Measurements from ENCODE around the gene BRSK2.

BRSK2 gene

DNA sequence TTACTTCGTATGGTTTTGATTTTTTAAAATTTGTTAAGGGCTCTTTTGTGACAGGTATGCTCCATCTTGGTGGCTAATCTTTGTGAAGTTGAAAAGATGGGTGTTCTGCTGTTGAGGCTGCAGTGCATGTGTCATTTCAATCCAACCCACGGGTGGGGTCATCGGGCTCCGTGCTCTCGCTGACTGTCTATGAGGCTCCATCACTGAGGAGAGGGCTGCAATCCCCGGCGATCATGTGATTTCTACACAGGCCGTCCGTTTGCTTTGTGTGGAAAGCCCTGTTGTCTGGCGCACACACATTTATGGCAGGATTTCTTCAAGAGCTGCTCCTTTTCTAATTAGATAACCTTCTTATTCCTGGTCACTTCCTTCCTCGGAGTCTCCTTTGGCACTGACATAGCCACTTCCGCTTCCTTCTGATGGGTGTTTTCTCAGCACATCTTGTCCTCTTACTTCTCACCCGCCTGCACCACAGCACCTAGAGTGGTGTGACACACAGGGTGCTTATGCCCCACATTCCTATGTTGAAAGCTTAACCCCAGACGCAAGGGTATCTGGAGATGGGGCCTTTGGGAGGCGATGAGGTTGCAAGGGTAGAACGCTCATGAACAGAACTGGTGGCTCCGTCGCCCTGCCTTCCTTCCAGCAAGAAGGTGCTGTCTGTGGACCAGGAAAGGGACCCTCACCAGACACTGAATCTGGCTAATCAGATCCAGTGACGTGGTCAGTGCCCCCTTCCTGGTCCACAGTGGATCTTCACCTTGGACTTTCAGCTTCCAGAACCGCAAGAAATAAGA lies 87.4 kb downstream of the BRSK2 start:
- H3K27me3 ChIP-seq (ENCODE audit: control insufficient read depth, insufficient read depth, low read length), result no peaks in the 10 kb centered on the region
- H3K27ac ChIP-seq (ENCODE audit: low read length), result no peak overlapping the region
- DNase-seq (ENCODE audit: low read depth, low spot score), result no peak
- H3K4me3 ChIP-seq (ENCODE audit: low read length), result no peak overlapping the region
- WGBS (ENCODE audit: insufficient coverage, insufficient read length), result no CpG with 5 or more reads among the region's 20 CpGs
- no peaks in the 10 kb centered on the region for H3K9me3 ChIP-seq (ENCODE audit: control insufficient read depth, insufficient read depth, low read length)
- no peaks in the 10 kb centered on the region for H3K36me3 ChIP-seq (ENCODE audit: control insufficient read depth, insufficient read depth, low read length)
- no peaks in the 10 kb centered on the region for H3K4me1 ChIP-seq (ENCODE audit: control insufficient read depth, insufficient read depth, low read length)

DNA sequence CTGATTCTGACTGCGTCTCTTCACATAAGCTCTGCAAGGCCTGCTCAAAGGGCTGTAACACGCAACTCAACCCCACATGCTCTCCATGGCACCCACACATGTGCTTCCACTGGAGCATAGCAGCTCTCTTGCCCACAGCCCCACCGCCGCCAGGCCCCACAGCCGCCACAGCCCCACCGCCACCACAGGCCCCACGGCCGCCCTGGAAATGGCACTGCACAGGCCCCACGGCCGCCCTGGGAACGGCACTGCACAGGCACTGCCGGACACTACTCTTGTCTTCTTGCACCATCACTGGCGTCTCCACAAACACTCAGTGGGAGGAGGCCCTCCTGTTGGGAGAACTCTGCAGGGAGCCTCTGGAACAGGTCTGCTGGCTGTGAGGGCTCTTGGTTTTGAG lies 88.3 kb downstream of the BRSK2 start:
- no peaks in the 10 kb centered on the region for H3K9me3 ChIP-seq (ENCODE audit: control insufficient read depth, insufficient read depth, low read length)
- H3K36me3 ChIP-seq (ENCODE audit: control insufficient read depth, insufficient read depth, low read length), result no peaks in the 10 kb centered on the region
- no CpG with 5 or more reads among the region's 13 CpGs for WGBS (ENCODE audit: insufficient coverage, insufficient read length)

DNA sequence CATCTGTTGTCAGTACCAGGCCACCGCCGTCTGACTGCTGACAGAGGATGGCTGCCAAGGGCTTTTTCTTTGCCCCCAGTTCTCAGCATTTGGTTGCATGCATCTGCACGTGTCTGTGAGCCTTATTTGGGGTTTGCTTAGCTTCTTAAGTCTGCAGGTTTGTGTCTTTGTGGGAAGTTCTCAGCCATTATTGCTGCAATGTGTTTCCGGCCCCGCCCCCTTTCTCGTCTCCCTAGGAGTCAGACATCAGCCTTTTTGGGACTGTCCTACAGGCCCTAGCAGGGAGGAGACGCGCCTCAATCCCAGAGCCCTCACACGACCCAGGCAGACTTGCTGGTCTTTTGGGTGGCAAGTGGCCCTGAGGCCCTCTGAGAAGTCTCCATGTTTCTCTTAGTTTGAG lies 88.8 kb downstream of the BRSK2 start:
- H3K4me3 ChIP-seq (ENCODE audit: low read length), result no peak overlapping the region
- no peak for DNase-seq (ENCODE audit: low read depth, low spot score)
- no peaks in the 10 kb centered on the region for H3K9me3 ChIP-seq (ENCODE audit: control insufficient read depth, insufficient read depth, low read length)
- no peak overlapping the region for H3K27ac ChIP-seq (ENCODE audit: low read length)
- no peaks in the 10 kb centered on the region for H3K27me3 ChIP-seq (ENCODE audit: control insufficient read depth, insufficient read depth, low read length)
- no CpG with 5 or more reads among the region's 9 CpGs for WGBS (ENCODE audit: insufficient coverage, insufficient read length)
- no peaks in the 10 kb centered on the region for H3K36me3 ChIP-seq (ENCODE audit: control insufficient read depth, insufficient read depth, low read length)
- H3K4me1 ChIP-seq (ENCODE audit: control insufficient read depth, insufficient read depth, low read length), result no peaks in the 10 kb centered on the region

More for the DNA sequence above, 88.3 kb downstream of the BRSK2 start:
- no peak overlapping the region for H3K4me3 ChIP-seq (ENCODE audit: low read length)
- H3K27ac ChIP-seq (ENCODE audit: low read length), result no peak overlapping the region
- DNase-seq (ENCODE audit: low read depth, low spot score), result no peak
- no peaks in the 10 kb centered on the region for H3K4me1 ChIP-seq (ENCODE audit: control insufficient read depth, insufficient read depth, low read length)
- H3K27me3 ChIP-seq (ENCODE audit: control insufficient read depth, insufficient read depth, low read length), result no peaks in the 10 kb centered on the region

DNA sequence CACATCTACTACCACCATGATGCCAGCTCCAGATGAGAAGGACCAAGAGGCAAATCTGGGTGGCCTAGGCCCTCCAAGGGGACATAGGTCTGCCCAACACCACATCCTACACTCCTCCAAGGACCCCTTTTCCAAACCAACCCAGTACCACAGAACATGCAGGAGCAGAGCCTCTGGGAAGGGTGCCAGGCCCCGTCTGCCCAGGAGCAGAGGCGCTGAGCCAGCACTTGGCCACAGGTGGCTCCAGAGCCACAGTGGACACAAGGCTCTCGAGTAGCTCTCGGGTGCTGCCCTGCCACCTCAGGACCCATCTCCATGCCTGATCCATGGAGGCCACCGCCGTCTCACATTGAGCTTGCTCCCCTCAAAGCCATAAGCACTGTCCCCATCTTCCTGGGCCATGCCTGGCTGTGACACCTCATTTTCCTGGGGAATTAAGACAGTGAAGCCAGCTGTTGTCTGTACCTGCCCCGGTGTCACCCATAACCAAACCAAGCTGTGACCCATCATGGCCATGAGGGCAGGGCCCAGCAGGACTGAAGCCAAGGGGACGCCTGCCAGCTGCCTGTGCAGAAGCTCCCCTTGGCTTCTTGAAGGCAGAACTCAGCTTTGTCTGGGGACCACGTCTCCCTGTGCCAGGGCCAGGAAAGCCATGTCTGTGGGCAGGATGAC lies 89.4 kb downstream of the BRSK2 start:
- H3K9me3 ChIP-seq (ENCODE audit: control insufficient read depth, insufficient read depth, low read length), result no peaks in the 10 kb centered on the region
- no peak overlapping the region for H3K4me3 ChIP-seq (ENCODE audit: low read length)
- WGBS (ENCODE audit: insufficient coverage, insufficient read length), result no CpG with 5 or more reads among the region's 9 CpGs
- H3K4me1 ChIP-seq (ENCODE audit: control insufficient read depth, insufficient read depth, low read length), result no peaks in the 10 kb centered on the region
- no peaks in the 10 kb centered on the region for H3K36me3 ChIP-seq (ENCODE audit: control insufficient read depth, insufficient read depth, low read length)
- DNase-seq (ENCODE audit: low read depth, low spot score), result no peak
- H3K27ac ChIP-seq (ENCODE audit: low read length), result no peak overlapping the region
- H3K27me3 ChIP-seq (ENCODE audit: control insufficient read depth, insufficient read depth, low read length), result no peaks in the 10 kb centered on the region

DNA sequence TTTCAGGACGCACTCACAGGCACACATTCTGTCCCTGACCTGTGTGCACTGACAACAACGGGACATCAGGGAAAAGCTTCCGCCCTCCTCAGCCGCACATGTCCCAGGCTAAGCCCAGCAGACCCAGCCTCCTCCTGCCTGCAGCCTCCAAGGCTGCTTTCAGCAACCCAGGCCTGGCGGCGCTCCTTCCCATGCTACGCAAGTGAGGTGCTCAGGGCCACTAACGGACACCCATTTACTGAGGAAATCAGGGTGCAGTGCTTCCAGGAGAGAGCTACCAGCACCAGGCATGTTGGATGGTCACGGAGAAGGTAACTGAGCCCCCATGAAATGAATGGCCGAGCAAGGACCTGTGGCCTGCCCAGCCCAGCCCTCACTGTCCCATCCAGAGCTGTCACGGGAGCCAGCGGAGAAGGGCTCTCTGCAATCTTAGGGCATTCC lies 90.0 kb downstream of the BRSK2 start:
- DNase-seq (ENCODE audit: low read depth, low spot score), result no peak
- Histone ChIP-seq H3K9me3 (ENCODE audit: control insufficient read depth, insufficient read depth, low read length) (no peaks in the 10 kb centered on the region), H3K36me3 (ENCODE audit: control insufficient read depth, insufficient read depth, low read length) (no peaks in the 10 kb centered on the region), H3K27ac (ENCODE audit: low read length) (no peak overlapping the region), H3K4me3 (ENCODE audit: low read length) (no peak overlapping the region), H3K4me1 (ENCODE audit: control insufficient read depth, insufficient read depth, low read length) (no peaks in the 10 kb centered on the region), H3K27me3 (ENCODE audit: control insufficient read depth, insufficient read depth, low read length) (no peaks in the 10 kb centered on the region)
- WGBS (ENCODE audit: insufficient coverage, insufficient read length), result no CpG with 5 or more reads among the region's 12 CpGs

DNA sequence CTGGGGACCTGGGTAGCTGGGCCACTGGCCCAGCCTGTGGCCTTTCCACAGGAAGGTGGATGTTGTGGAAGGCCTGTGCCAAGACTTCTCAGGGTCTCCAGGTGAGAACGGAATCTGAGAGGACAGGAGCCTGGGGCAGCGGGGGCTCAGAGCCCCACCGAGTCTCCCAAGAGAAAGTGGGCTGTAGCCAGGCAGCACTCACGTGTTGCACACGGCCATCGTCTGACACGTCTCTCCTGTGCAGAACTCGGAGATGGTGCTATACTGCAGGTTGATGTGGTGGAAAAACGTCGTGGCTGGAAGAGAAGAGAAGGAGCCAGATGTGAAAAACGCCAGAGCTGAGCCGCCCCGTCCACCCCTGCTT lies 90.4 kb downstream of the BRSK2 start:
- DNase-seq (ENCODE audit: low read depth, low spot score), result no peak
- no CpG with 5 or more reads among the region's 13 CpGs for WGBS (ENCODE audit: insufficient coverage, insufficient read length)
- Histone ChIP-seq H3K4me3 (ENCODE audit: low read length) (no peak overlapping the region), H3K27ac (ENCODE audit: low read length) (no peak overlapping the region), H3K9me3 (ENCODE audit: control insufficient read depth, insufficient read depth, low read length) (no peaks in the 10 kb centered on the region), H3K27me3 (ENCODE audit: control insufficient read depth, insufficient read depth, low read length) (no peaks in the 10 kb centered on the region), H3K4me1 (ENCODE audit: control insufficient read depth, insufficient read depth, low read length) (no peaks in the 10 kb centered on the region), H3K36me3 (ENCODE audit: control insufficient read depth, insufficient read depth, low read length) (no peaks in the 10 kb centered on the region)

DNA sequence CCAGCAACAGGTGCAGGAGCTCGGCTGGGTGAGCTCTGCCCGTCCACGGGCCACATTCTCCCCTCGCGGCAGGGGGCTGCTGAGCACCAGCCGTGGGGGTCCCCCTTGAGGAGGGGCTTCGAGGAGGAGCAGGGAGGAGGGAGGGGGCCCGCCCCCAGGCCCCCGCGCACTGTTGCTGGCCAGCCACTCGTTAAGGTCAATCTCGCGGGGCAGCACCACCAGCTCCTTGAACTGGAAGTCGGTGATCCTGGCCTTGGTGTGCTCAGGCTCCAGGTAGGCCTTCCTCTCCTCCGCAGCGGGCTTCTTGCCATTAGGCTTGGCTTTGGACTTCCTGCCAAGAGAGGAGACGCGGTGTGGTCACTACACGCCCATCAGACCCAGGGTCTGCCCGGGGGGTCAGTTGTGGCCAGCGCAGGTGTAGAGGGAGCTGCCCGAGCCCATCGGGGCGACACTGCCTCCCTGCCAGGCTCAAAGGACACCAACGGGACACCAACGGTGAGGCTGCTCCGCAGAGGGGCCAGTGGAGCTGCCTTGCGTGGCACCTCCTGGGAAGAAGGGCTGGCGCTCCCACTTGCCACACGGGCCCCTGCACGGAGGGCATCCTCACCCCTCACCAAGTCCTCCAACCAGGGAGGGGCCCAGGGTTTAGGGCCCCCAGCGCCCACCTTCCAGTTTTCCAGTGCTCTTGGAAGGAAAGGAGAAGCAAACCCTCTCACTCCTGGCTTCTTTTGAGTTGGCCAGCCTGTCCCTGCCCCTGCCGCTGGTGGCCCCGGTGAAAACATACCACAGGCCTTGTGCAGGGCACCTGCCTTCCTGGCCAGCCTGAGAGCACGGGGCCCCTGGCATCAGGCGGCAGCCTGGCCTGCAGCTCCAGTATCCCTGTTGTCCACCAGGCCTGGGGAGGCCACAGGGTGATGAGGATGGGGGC lies 91.1 kb downstream of the BRSK2 start:
- no peak for DNase-seq (ENCODE audit: low read depth, low spot score)
- Histone ChIP-seq H3K9me3 (ENCODE audit: control insufficient read depth, insufficient read depth, low read length) (no peaks in the 10 kb centered on the region), H3K4me1 (ENCODE audit: control insufficient read depth, insufficient read depth, low read length) (no peaks in the 10 kb centered on the region), H3K4me3 (ENCODE audit: low read length) (no peak overlapping the region), H3K36me3 (ENCODE audit: control insufficient read depth, insufficient read depth, low read length) (no peaks in the 10 kb centered on the region), H3K27me3 (ENCODE audit: control insufficient read depth, insufficient read depth, low read length) (no peaks in the 10 kb centered on the region), H3K27ac (ENCODE audit: low read length) (no peak overlapping the region)
- no CpG with 5 or more reads among the region's 36 CpGs for WGBS (ENCODE audit: insufficient coverage, insufficient read length)

DNA sequence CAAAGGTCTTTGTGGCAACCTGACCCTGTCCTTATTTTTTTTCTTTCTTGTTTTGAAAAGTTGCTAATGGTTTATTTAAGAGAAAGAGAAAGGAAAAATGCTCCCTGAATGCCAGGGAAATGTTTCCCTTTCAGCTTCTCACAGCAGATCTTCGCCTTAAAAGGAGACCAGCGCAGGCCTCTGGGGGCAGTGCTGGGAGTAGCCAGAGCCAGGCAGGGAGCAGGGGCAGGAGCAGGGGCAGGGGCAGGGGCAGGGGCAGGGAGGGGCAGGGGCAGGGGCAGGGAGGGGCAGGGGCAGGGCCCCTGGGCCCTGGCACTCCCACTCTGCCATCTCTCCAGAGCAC lies 91.7 kb downstream of the BRSK2 start:
- DNase-seq (ENCODE audit: low read depth, low spot score), result no peak
- no peak overlapping the region for H3K4me3 ChIP-seq (ENCODE audit: low read length)
- no peaks in the 10 kb centered on the region for H3K9me3 ChIP-seq (ENCODE audit: control insufficient read depth, insufficient read depth, low read length)
- H3K4me1 ChIP-seq (ENCODE audit: control insufficient read depth, insufficient read depth, low read length), result peaks cover 3% of the 10 kb centered on the region; the same call in 1 of the 2 replicates
- WGBS (ENCODE audit: insufficient coverage, insufficient read length), result no CpG with 5 or more reads among the region's 2 CpGs
- no peaks in the 10 kb centered on the region; the same call in 1 of the 2 replicates for H3K36me3 ChIP-seq (ENCODE audit: control insufficient read depth, insufficient read depth, low read length)
- no peaks in the 10 kb centered on the region for H3K27me3 ChIP-seq (ENCODE audit: control insufficient read depth, insufficient read depth, low read length)
- H3K27ac ChIP-seq (ENCODE audit: low read length), result no peak overlapping the region

DNA sequence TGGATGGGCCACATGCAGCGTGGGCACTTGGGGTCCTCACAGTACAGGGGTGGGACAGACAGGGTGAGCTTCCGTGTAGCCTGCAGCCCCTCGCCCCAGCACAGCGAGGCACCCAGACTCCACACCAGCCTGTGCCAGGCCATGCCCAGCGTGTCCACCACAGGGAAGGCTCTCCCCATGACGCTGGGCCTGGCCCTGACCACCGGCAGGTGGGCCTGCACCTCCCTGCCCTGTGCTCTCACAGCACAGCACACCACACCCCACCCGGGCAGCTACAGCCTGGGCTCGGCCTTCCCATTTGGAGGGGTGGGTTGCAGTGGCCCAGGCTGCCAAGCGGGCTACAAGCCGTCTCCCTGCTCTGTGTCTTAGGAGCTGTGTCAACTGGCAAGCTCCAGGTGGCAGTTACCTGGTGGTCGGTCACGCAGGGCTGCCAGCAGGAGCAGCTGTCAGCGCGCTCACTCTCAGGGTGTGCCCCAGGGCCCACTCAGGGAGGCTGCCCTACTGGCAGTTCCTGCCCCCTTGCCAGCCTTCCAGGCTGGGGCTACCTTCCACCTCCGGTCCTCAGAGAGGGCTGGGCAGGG lies 92.2 kb downstream of the BRSK2 start:
- Histone ChIP-seq H3K27me3 (ENCODE audit: control insufficient read depth, insufficient read depth, low read length) (no peaks in the 10 kb centered on the region), H3K36me3 (ENCODE audit: control insufficient read depth, insufficient read depth, low read length) (no peaks in the 10 kb centered on the region; the same call in 1 of the 2 replicates), H3K4me1 (ENCODE audit: control insufficient read depth, insufficient read depth, low read length) (peaks cover 3% of the 10 kb centered on the region; the same call in 1 of the 2 replicates), H3K4me3 (ENCODE audit: low read length) (no peak overlapping the region), H3K27ac (ENCODE audit: low read length) (no peak overlapping the region), H3K9me3 (ENCODE audit: control insufficient read depth, insufficient read depth, low read length) (no peaks in the 10 kb centered on the region)
- WGBS (ENCODE audit: insufficient coverage, insufficient read length), result no CpG with 5 or more reads among the region's 16 CpGs
- DNase-seq (ENCODE audit: low read depth, low spot score), result no peak

Measured in iPS DF 6.9 (cell line).